Thoracic aorta (tissue), 2 donors: ENCODE measurements around the gene MCM5. TPM values are rescaled to one million over a fixed set of nuclear protein-coding genes. Genes with fewer than 3 reads are reported as not detected.

Experiments used
- ATAC-seq: fragments of 150-250 bp; one replicate; pipeline ENCODE4 v1.8.0; 2017; ENCODE audit warnings: low read depth; ENCODE audit not compliant: insufficient number of reproducible peaks, low FRiP score
- DNase-seq: peaks from one replicate; pipeline ENCODE4 v3.0.0-alpha.2; 2020; ENCODE audit warnings: low spot score
- H3K27ac ChIP-seq, 2 donors: fragments of 200-600 bp; sonication (generic); 1 replicate in 1 of 2; 2 replicates in 1 of 2; pipeline ENCODE4 v1.5.1; 2016; ENCODE audit warnings: mild to moderate bottlenecking in 2 of 2, moderate library complexity in 2 of 2
- H3K27me3 ChIP-seq: fragments of 200-600 bp; sonication (generic); replicated peaks from 2 replicates; pipeline ENCODE4 v1.6.0; 2016; ENCODE audit warnings: mild to moderate bottlenecking; ENCODE audit not compliant: insufficient read depth
- H3K36me3 ChIP-seq: fragments of 200-600 bp; sonication (generic); one replicate; pipeline ENCODE4 v1.5.1; 2016
- H3K4me1 ChIP-seq, 2 donors: fragments of 200-600 bp; sonication (generic); 1 replicate in 1 of 2; 2 replicates in 1 of 2; pipeline versions ENCODE4 v1.5.1 to v1.6.0; 2016; ENCODE audit warnings: low read depth in 2 of 2, mild to moderate bottlenecking in 1 of 2; ENCODE audit not compliant: control insufficient read depth in 1 of 2
- H3K4me3 ChIP-seq: fragments of 200-600 bp; sonication (generic); 2 replicates; pipeline ENCODE4 v1.5.1; 2016; ENCODE audit warnings: mild to moderate bottlenecking
- H3K9me3 ChIP-seq: fragments of 200-600 bp; sonication (generic); 2 replicates; pipeline ENCODE4 v1.5.1; 2016
- CTCF ChIP-seq: fragments of 200-600 bp; sonication (generic); IDR thresholded peaks from one replicate; pipeline ENCODE4 v1.5.1; 2019; ENCODE audit warnings: antibody characterized with exemption
- total RNA-seq, 2 donors: library from RNA; depleted of rRNA; stranded (reverse); fragments of >200 nt; gene quantifications; one replicate each; pipeline versions ENCODE4 v1.1.0 to v1.2.3, GENCODE V29; 2016

Gene MCM5
- total RNA-seq, 2 donors from 2014 or later: 18.1 to 53.1 TPM

- H3K27me3 ChIP-seq: no peaks in the 10 kb centered on the region
- no peaks in the 10 kb centered on the region for H3K9me3 ChIP-seq
- no peak overlapping the region for H3K27ac ChIP-seq
- DNase-seq (no peak), ATAC-seq (no peak)
- H3K4me3 ChIP-seq: no peak overlapping the region
- no peak for TF ChIP-seq CTCF
- no peaks in the 10 kb centered on the region for H3K36me3 ChIP-seq
- H3K4me1 ChIP-seq: no peaks in the 10 kb centered on the region
These were observed 51.1 kb downstream of the MCM5 start for GRCh38 chr22:35450824-35451569.

- DNase-seq: no peak
- no peak overlapping the region for H3K27ac ChIP-seq
- no peaks in the 10 kb centered on the region for H3K27me3 ChIP-seq
- H3K4me3 ChIP-seq: no peak overlapping the region
- H3K36me3 ChIP-seq: no peaks in the 10 kb centered on the region
- H3K9me3 ChIP-seq: no peaks in the 10 kb centered on the region
- no peaks in the 10 kb centered on the region for H3K4me1 ChIP-seq
- no peak for ATAC-seq
- no peak for TF ChIP-seq CTCF
These were observed 51.7 kb downstream of the MCM5 start for GRCh38 chr22:35451592-35451991.

- ATAC-seq: no peak
- no peak for DNase-seq
- no peaks in the 10 kb centered on the region for H3K9me3 ChIP-seq
- H3K4me3 ChIP-seq: no peak overlapping the region
- no peak overlapping the region for H3K27ac ChIP-seq
- no peaks in the 10 kb centered on the region for H3K27me3 ChIP-seq
- H3K36me3 ChIP-seq: no peaks in the 10 kb centered on the region
- H3K4me1 ChIP-seq: no peaks in the 10 kb centered on the region
- TF ChIP-seq CTCF: no peak
These were observed 52.4 kb downstream of the MCM5 start for GRCh38 chr22:35452351-35452781.

GRCh38 chr22:35452810-35453743, 53.1 kb downstream of the MCM5 start:
- DNase-seq: no peak
- Histone ChIP-seq H3K36me3 (no peaks in the 10 kb centered on the region), H3K4me1 (no peaks in the 10 kb centered on the region), H3K4me3 (no peak overlapping the region), H3K9me3 (no peaks in the 10 kb centered on the region), H3K27ac (no peak overlapping the region), H3K27me3 (no peaks in the 10 kb centered on the region)
- ATAC-seq: no peak
- no peak for TF ChIP-seq CTCF

- no peak overlapping the region for H3K4me3 ChIP-seq
- no peaks in the 10 kb centered on the region for H3K4me1 ChIP-seq
- H3K27me3 ChIP-seq: no peaks in the 10 kb centered on the region
- H3K27ac ChIP-seq: no peak overlapping the region
- H3K9me3 ChIP-seq: no peaks in the 10 kb centered on the region
- ATAC-seq (no peak), DNase-seq (no peak)
- H3K36me3 ChIP-seq: no peaks in the 10 kb centered on the region
- no peak for TF ChIP-seq CTCF
These were observed 54.6 kb downstream of the MCM5 start for GRCh38 chr22:35454416-35455054.
